Esophagus squamous epithelium (tissue), 5 donors: ENCODE results near the gene C6orf132. TPM values are rescaled to one million over a fixed set of nuclear protein-coding genes. Genes with fewer than 3 reads are reported as not detected.
A peak's percentile ranks its signal among the peaks of the same experiment; 100 is the strongest.

Experiments used
- DNase-seq: peaks from one replicate; lab custom pipeline; 2025; lab: John Stamatoyannopoulos, UW
- H3K27ac ChIP-seq, 4 donors: fragments of 200-600 bp; sonication (generic); one replicate each; pipeline ENCODE4 v1.5.1; 2016 to 2019; ENCODE audit warnings: mild to moderate bottlenecking in 1 of 4
- H3K27me3 ChIP-seq, 4 donors: fragments of 200-600 bp; sonication (generic); 1 replicate in 3 of 4; 2 replicates in 1 of 4; pipeline versions ENCODE4 v1.5.1 to v1.6.0; 2017 to 2021; ENCODE audit warnings: antibody characterized with exemption in 1 of 4
- H3K36me3 ChIP-seq, 3 donors: fragments of 200-600 bp; sonication (generic); one replicate each; pipeline ENCODE4 v1.5.1; 2016 to 2019
- H3K4me1 ChIP-seq, 3 donors: fragments of 200-600 bp; sonication (generic); one replicate each; pipeline ENCODE4 v1.5.1; 2017 to 2019
- H3K4me3 ChIP-seq, 4 donors: fragments of 200-600 bp; sonication (generic); 1 replicate in 3 of 4; 2 replicates in 1 of 4; pipeline ENCODE4 v1.5.1; 2016 to 2019; ENCODE audit warnings: mild to moderate bottlenecking in 2 of 4, moderate library complexity in 1 of 4
- H3K9me3 ChIP-seq, 3 donors: fragments of 200-600 bp; sonication (generic); one replicate each; pipeline ENCODE4 v1.5.1; 2016 to 2019
- CTCF ChIP-seq, 6 experiments: fragments of 450-650 bp in 4 of 6; fragments of 200-600 bp in 2 of 6; sonication (generic) in 2 of 6; IDR thresholded peaks; one replicate each; pipeline ENCODE4 v1.5.1; 2016 to 2019; ENCODE audit warnings: antibody characterized with exemption in 6 of 6, mild to moderate bottlenecking in 4 of 6, moderate library complexity in 4 of 6
- POLR2A ChIP-seq, 4 donors: fragments of 450-650 bp; IDR thresholded peaks; one replicate each; pipeline ENCODE4 v1.6.1; 2017; ENCODE audit warnings: antibody characterized with exemption in 4 of 4, mild to moderate bottlenecking in 4 of 4, moderate library complexity in 3 of 4
- WGBS, 2 donors: methylation state at CpG; one replicate each; pipeline ENCODE4 v1.1.5; 2018; 5-methylcytosine and 5-hydroxymethylcytosine counted together
- intact Hi-C: fragments of 100-400 bp; cut with DNase I; formaldehyde crosslinking; loops from one replicate; pipeline ENCODE4 v1.15.0; 2022
- total RNA-seq, 4 donors: library from RNA; depleted of rRNA; stranded (reverse); fragments of >200 nt; gene quantifications; one replicate each; pipeline ENCODE4 v1.1.0, GENCODE V29; 2016
- donor health status: DM: yes; HTN: yes; CAD: no.

The C6orf132 gene
- total RNA-seq, 4 donors from 2014 or later: 87.8 to 254 (median 142) TPM

GRCh38 chr6:42053601-42054000 lies 88.8 kb downstream of the C6orf132 start:
- intact Hi-C loops: no loop called here
- H3K4me3 ChIP-seq: no peak overlapping the region
- H3K4me1 ChIP-seq: peaks cover 19 to 51% (median 21%) of the 10 kb centered on the region in 3 donors
- peaks cover 16 to 71% (median 39%) of the 10 kb centered on the region in 3 donors for H3K36me3 ChIP-seq
- no peaks in the 10 kb centered on the region for H3K9me3 ChIP-seq
- H3K27ac ChIP-seq: no peak overlapping the region
- no peak for DNase-seq
- no peaks in the 10 kb centered on the region for H3K27me3 ChIP-seq
- TF ChIP-seq CTCF (IDR thresholded peaks at IDR 0.05) (no peak), POLR2A (IDR thresholded peaks at IDR 0.05) (no peak)

GRCh38 chr6:42051268-42051653 lies 91.2 kb downstream of the C6orf132 start:
- Histone ChIP-seq H3K4me1 (peaks cover 30 to 73% (median 36%) of the 10 kb centered on the region in 3 donors), H3K4me3 (peak overlapping the region; percentile 58 to 88 (median 84)), H3K9me3 (no peaks in the 10 kb centered on the region), H3K36me3 (peaks cover 8 to 47% (median 18%) of the 10 kb centered on the region in 3 donors), H3K27ac (peak overlapping the region in 2 of 4 donors; percentile 95 to 97), H3K27me3 (no peaks in the 10 kb centered on the region)
- TF ChIP-seq CTCF (IDR thresholded peaks at IDR 0.05) (no peak), POLR2A (IDR thresholded peaks at IDR 0.05) (no peak)
- 27 to 35% methylated on average over 8 of the region's 8 CpGs for WGBS, 2 donors
- intact Hi-C loops: no loop called here
- DNase-seq: no peak

Other genes with a start within 250 kb of the C6orf132 start
- 1 to 10 TPM; 1.4 to 2.7 (median 1.8) TPM for gene USP49, start 247.2 kb downstream of the C6orf132 start, total RNA-seq
- gene MED20, start 221.5 kb downstream of the C6orf132 start, total RNA-seq: 10 to 100 TPM in 3 of 4 donors, 1 to 10 TPM in 1; 6.9 to 18.7 (median 15.0) TPM
- 10 to 100 TPM in 3 of 4 donors, 1 to 10 TPM in 1; 6.3 to 19.4 (median 13.0) TPM for gene BYSL, start 221.1 kb downstream of the C6orf132 start, total RNA-seq
- 100 to 1,000 TPM in 1 of 4 donors, 10 to 100 TPM in 3; 38.1 to 142 (median 46.5) TPM for gene CCND3, start 200.8 kb downstream of the C6orf132 start, total RNA-seq
- gene TAF8, start 92.1 kb downstream of the C6orf132 start, total RNA-seq: 10 to 100 TPM in 3 of 4 donors, 1 to 10 TPM in 1; 6.0 to 33.2 (median 10.8) TPM
- not detected for gene GUCA1A, start 30.7 kb upstream of the C6orf132 start, total RNA-seq
- 1 to 10 TPM in 1 of 4 donors, under 1 TPM in 3; 0.22 to 2.8 (median 0.61) TPM for gene GUCA1B, start 52.3 kb upstream of the C6orf132 start, total RNA-seq
- gene MRPS10, start 75.2 kb upstream of the C6orf132 start, total RNA-seq: 10 to 100 TPM; 40.3 to 70.3 (median 46.2) TPM